IMR-90 (cell line): ENCODE data around the gene TOGARAM1. TPM values are rescaled to one million over a fixed set of nuclear protein-coding genes. Genes with fewer than 3 reads are reported as not detected.

Experiments
- ATAC-seq: fragments of 200-7000 bp; cut with Tn5 transposase; 2 replicates; pipeline ENCODE4 v1.9.1; 2020; ENCODE audit warnings: low read depth, mild to moderate bottlenecking, moderate library complexity
- BruUV-seq: library from RNA; stranded (reverse); fragments of 400-500 nt; replicated peaks from 2 replicates; lab custom pipeline; 2021; lab: Mats Ljungman, UMichigan
- CTCF ChIA-PET: fragments of 300-600 bp; formaldehyde crosslinking; extraction: SDS; loops from one replicate; lab custom pipeline; 2021; ENCODE audit warnings: antibody characterized with exemption; lab: Yijun Ruan, JAX
- POLR2A ChIA-PET: fragments of 300-600 bp; sonication (Branson Sonifier 250); formaldehyde crosslinking; loops from one replicate; lab custom pipeline; 2022; ENCODE audit warnings: antibody characterized with exemption; ENCODE audit not compliant: unreplicated experiment; lab: Charles Lee
- DNase-seq: peaks from one replicate; pipeline ENCODE4 v3.0.0; 2013
- H2AFZ ChIP-seq: replicated peaks from 2 replicates; pipeline ENCODE3; 2013; ENCODE audit warnings: low read length, mild to moderate bottlenecking; ENCODE audit not compliant: poor library complexity
- H2AK5ac ChIP-seq: 2 replicates; pipeline ENCODE4 v1.6.1; 2013; ENCODE audit warnings: low read depth, low read length, inconsistent platforms
- H2AK9ac ChIP-seq: replicated peaks from 2 replicates; pipeline ENCODE3; 2013; ENCODE audit warnings: mild to moderate bottlenecking, low read depth, low read length, moderate library complexity; ENCODE audit not compliant: poor library complexity
- H2BK120ac ChIP-seq: 2 replicates; pipeline ENCODE4 v1.6.1; 2013; ENCODE audit warnings: low read depth, low read length, inconsistent platforms
- H2BK15ac ChIP-seq: 3 replicates; pipeline ENCODE4 v1.6.1; 2013; ENCODE audit warnings: low read depth, low read length, inconsistent platforms
- H2BK20ac ChIP-seq: 2 replicates; pipeline ENCODE4 v1.6.1; 2013; ENCODE audit warnings: low read depth, mild to moderate bottlenecking, inconsistent platforms, low read length, moderate library complexity
- H2BK5ac ChIP-seq: 2 replicates; pipeline ENCODE4 v1.6.1; 2013; ENCODE audit warnings: mild to moderate bottlenecking, low read depth, low read length, inconsistent platforms; ENCODE audit not compliant: poor library complexity, severe bottlenecking
- H3K14ac ChIP-seq: replicated peaks from 2 replicates; pipeline ENCODE4 v1.6.1; 2013; ENCODE audit warnings: low read depth, low read length, inconsistent platforms
- H3K18ac ChIP-seq: 2 replicates; pipeline ENCODE4 v1.6.1; 2013; ENCODE audit warnings: low read depth, low read length, control low read depth
- H3K23ac ChIP-seq: 2 replicates; pipeline ENCODE4 v1.6.1; 2013; ENCODE audit warnings: low read depth, low read length, inconsistent platforms
- H3K27ac ChIP-seq: 2 replicates; pipeline ENCODE4 v1.5.1; 2013; ENCODE audit warnings: mild to moderate bottlenecking, control low read depth, low read length; ENCODE audit not compliant: insufficient read depth
- H3K27me3 ChIP-seq: 2 replicates; pipeline ENCODE4 v1.6.1; 2013; ENCODE audit warnings: low read length; ENCODE audit not compliant: control insufficient read depth, insufficient read depth
- H3K36me3 ChIP-seq: 2 replicates; pipeline ENCODE4 v1.6.1; 2013; ENCODE audit warnings: low read length, mixed read lengths; ENCODE audit not compliant: control insufficient read depth, insufficient read depth
- H3K4ac ChIP-seq: 2 replicates; pipeline ENCODE4 v1.6.1; 2013; ENCODE audit warnings: low read depth, low read length, inconsistent platforms
- H3K4me1 ChIP-seq: 2 replicates; pipeline ENCODE4 v1.6.1; 2013; ENCODE audit warnings: low read length, mixed read lengths; ENCODE audit not compliant: control insufficient read depth, insufficient read depth
- H3K4me2 ChIP-seq: 2 replicates; pipeline ENCODE4 v1.6.1; 2013; ENCODE audit warnings: low read depth, mild to moderate bottlenecking, control low read depth, low read length, moderate library complexity
- H3K4me3 ChIP-seq: 2 replicates; pipeline ENCODE4 v1.5.1; 2013; ENCODE audit warnings: low read depth, mild to moderate bottlenecking, control low read depth, low read length, moderate library complexity; ENCODE audit not compliant: insufficient read depth
- H3K56ac ChIP-seq: 2 replicates; pipeline ENCODE4 v1.6.1; 2013; ENCODE audit warnings: low read length, inconsistent platforms; ENCODE audit not compliant: insufficient read depth; ENCODE audit errors: extremely low read depth
- H3K79me1 ChIP-seq, 2 experiments: 2 replicates each; pipeline ENCODE4 v1.6.1; 2013; ENCODE audit warnings: low read length in 2 of 2, inconsistent platforms in 1 of 2, low read depth in 1 of 2
- H3K9ac ChIP-seq: 2 replicates; pipeline ENCODE4 v1.6.1; 2013; ENCODE audit warnings: low read depth, low read length, control low read depth
- H3K9me1 ChIP-seq: 2 replicates; pipeline ENCODE4 v1.6.1; 2013; ENCODE audit warnings: low read length, inconsistent platforms; ENCODE audit not compliant: insufficient read depth
- H3K9me3 ChIP-seq: 2 replicates; pipeline ENCODE4 v1.6.1; 2013; ENCODE audit warnings: low read length; ENCODE audit not compliant: control insufficient read depth, insufficient read depth
- H4K20me1 ChIP-seq: 2 replicates; pipeline ENCODE4 v1.6.1; 2013; ENCODE audit warnings: low read length, inconsistent platforms; ENCODE audit not compliant: insufficient read depth
- H4K5ac ChIP-seq: 2 replicates; pipeline ENCODE4 v1.6.1; 2013; ENCODE audit warnings: mild to moderate bottlenecking, low read depth, low read length, control low read depth
- H4K8ac ChIP-seq, 2 experiments: 2 replicates each; pipeline ENCODE4 v1.6.1; 2013; ENCODE audit warnings: low read depth in 2 of 2, low read length in 2 of 2, control low read depth in 1 of 2, inconsistent platforms in 1 of 2
- H4K91ac ChIP-seq: 2 replicates; pipeline ENCODE4 v1.6.1; 2013; ENCODE audit warnings: low read depth, low read length, inconsistent platforms; ENCODE audit not compliant: insufficient read depth
- BHLHE40 ChIP-seq: fragments of 150-350 bp; IDR thresholded peaks from 2 replicates; pipeline ENCODE4 v1.6.1; 2016; ENCODE audit warnings: mild to moderate bottlenecking, low read depth, low read length
- CEBPB ChIP-seq: IDR thresholded peaks from 2 replicates; pipeline ENCODE4 v1.6.1; 2012; ENCODE audit warnings: low read depth, low read length, improper control_type of control experiment
- CHD1 ChIP-seq: IDR thresholded peaks from 2 replicates; pipeline ENCODE4 v1.6.1; 2012; ENCODE audit warnings: low read depth, low read length, improper control_type of control experiment
- FOS ChIP-seq: fragments of 150-350 bp; IDR thresholded peaks from 2 replicates; pipeline ENCODE4 v1.6.1; 2016; ENCODE audit warnings: low read depth, low read length
- MAFK ChIP-seq: IDR thresholded peaks from 2 replicates; pipeline ENCODE4 v1.6.1; 2012; ENCODE audit warnings: low read depth, low read length, improper control_type of control experiment
- NFE2L2 ChIP-seq: fragments of 150-350 bp; IDR thresholded peaks from 2 replicates; pipeline ENCODE4 v1.6.1; 2016; ENCODE audit warnings: low read depth, mild to moderate bottlenecking, low read length
- RAD21 ChIP-seq: IDR thresholded peaks from 2 replicates; pipeline ENCODE4 v1.6.1; 2012; ENCODE audit warnings: low read length, improper control_type of control experiment
- RFX5 ChIP-seq: IDR thresholded peaks from 2 replicates; pipeline ENCODE4 v1.8.0; 2012; ENCODE audit warnings: low read depth, mild to moderate bottlenecking, low read length, moderate library complexity
- SMC3 ChIP-seq: fragments of 150-350 bp; IDR thresholded peaks from 2 replicates; pipeline ENCODE4 v1.6.1; 2016; ENCODE audit warnings: low read depth, mild to moderate bottlenecking, antibody characterized with exemption, low read length, moderate library complexity
- WGBS, 2 experiments: methylation state at CpG; one replicate each; pipeline versions ENCODE4 v1.1.5 to v1.1.7; 2013; ENCODE audit warnings: missing lambda C conversion rate in 2 of 2; ENCODE audit not compliant: insufficient read length in 1 of 2; ENCODE audit errors: extremely low coverage in 2 of 2; 5-methylcytosine and 5-hydroxymethylcytosine counted together
- dilution Hi-C: fragments of 300-500 bp; cut with HindIII; formaldehyde crosslinking; loops from one replicate; pipeline ENCODE4 v1.14.3; 2018; ENCODE audit warnings: low sequenced_read_pairs; ENCODE audit not compliant: unreplicated experiment
- in situ Hi-C: fragments of 300-500 bp; cut with MboI; formaldehyde crosslinking; loops from 3 replicates; pipeline ENCODE4 v1.14.3; 2019; ENCODE audit warnings: low sequenced_read_pairs, inconsistent platforms, mixed read lengths
- intact Hi-C: fragments of 100-400 bp; cut with micrococcal nuclease; formaldehyde crosslinking; loops from 2 replicates; pipeline ENCODE4 v1.10.0; 2022
- polyA plus RNA-seq, 3 experiments: library from polyadenylated mRNA; depleted of rRNA; stranded (reverse); fragments of >200 nt; gene quantifications; 2 replicates each; pipeline ENCODE4 v1.2.3, GENCODE V29; 2012; ENCODE audit warnings: low replicate concordance in 1 of 3
- total RNA-seq: library from RNA; depleted of rRNA; stranded (reverse); fragments of >200 nt; gene quantifications from 2 replicates; pipeline ENCODE4 v1.2.3, GENCODE V29; 2012
- TF ChIP-seq, protein P1 (sequence below): conservative IDR thresholded peaks from 2 replicates; pipeline ENCODE4 v1.5.1; 2012; ENCODE audit warnings: mild to moderate bottlenecking, low read depth, low read length, improper control_type of control experiment
- TF ChIP-seq, protein P2 (sequence below): fragments of 150-350 bp; IDR thresholded peaks from 2 replicates; pipeline ENCODE4 v1.6.1; 2016; ENCODE audit warnings: low read depth, mild to moderate bottlenecking, low read length, moderate library complexity, borderline replicate concordance

Gene TOGARAM1
- total and polyA plus RNA-seq, 2 of the 4 experiments (the other 2 are of a cell fraction), result 3.1 to 13.4 TPM

DNA sequence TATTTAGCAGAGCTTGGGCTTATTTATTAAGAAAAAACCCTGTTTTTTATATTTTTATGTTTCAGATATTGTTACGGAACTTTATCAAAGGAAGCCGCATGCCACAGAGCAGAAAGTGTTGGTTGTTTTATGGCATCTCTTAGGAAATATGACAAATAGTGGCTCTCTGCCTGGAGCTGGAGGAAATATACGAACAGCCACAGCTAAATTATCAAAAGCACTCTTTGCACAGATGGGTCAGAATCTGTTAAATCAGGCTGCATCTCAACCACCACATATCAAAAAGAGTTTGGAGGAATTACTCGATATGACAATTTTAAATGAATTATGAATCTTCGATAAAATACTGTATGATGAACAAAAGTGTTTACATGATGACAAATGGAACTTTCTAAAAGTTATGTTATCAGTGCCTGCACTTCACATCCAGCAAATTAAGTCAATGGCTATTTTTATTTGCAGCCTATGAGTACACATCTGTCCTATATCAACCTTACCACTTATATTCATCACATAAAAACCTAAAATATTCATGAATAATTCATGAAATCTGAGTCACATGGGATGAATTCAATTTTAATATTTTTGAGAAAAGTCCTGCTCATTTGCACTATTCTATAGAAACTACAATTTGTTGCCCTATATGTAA is 111.4 kb downstream of the TOGARAM1 start:
- no peak for ATAC-seq
- no peaks in the 10 kb centered on the region for H3K4me1 ChIP-seq
- no peak overlapping the region for H3K18ac ChIP-seq
- H3K9me3 ChIP-seq, result no peaks in the 10 kb centered on the region
- H3K79me1 ChIP-seq, result no peaks in the 10 kb centered on the region
- no peak overlapping the region for H2AK9ac ChIP-seq
- no peak overlapping the region for H4K8ac ChIP-seq
- no peak overlapping the region for H3K4me3 ChIP-seq
- H4K20me1 ChIP-seq, result no peaks in the 10 kb centered on the region
- H3K27me3 ChIP-seq, result no peaks in the 10 kb centered on the region
- CTCF ChIA-PET, result interaction anchor here (0.7 kb wide), 2 partner anchors 12 to 194 kb away, joined by 3 read pairs; no protein-coding TSS in a partner anchor
- TF ChIP-seq NFE2L2, result no peak
- TF ChIP-seq, protein P1, sequence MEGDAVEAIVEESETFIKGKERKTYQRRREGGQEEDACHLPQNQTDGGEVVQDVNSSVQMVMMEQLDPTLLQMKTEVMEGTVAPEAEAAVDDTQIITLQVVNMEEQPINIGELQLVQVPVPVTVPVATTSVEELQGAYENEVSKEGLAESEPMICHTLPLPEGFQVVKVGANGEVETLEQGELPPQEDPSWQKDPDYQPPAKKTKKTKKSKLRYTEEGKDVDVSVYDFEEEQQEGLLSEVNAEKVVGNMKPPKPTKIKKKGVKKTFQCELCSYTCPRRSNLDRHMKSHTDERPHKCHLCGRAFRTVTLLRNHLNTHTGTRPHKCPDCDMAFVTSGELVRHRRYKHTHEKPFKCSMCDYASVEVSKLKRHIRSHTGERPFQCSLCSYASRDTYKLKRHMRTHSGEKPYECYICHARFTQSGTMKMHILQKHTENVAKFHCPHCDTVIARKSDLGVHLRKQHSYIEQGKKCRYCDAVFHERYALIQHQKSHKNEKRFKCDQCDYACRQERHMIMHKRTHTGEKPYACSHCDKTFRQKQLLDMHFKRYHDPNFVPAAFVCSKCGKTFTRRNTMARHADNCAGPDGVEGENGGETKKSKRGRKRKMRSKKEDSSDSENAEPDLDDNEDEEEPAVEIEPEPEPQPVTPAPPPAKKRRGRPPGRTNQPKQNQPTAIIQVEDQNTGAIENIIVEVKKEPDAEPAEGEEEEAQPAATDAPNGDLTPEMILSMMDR, result no peak
- TF ChIP-seq BHLHE40, result no peak
- TF ChIP-seq RAD21, result no peak
- TF ChIP-seq SMC3, result no peak
- TF ChIP-seq, protein P2, sequence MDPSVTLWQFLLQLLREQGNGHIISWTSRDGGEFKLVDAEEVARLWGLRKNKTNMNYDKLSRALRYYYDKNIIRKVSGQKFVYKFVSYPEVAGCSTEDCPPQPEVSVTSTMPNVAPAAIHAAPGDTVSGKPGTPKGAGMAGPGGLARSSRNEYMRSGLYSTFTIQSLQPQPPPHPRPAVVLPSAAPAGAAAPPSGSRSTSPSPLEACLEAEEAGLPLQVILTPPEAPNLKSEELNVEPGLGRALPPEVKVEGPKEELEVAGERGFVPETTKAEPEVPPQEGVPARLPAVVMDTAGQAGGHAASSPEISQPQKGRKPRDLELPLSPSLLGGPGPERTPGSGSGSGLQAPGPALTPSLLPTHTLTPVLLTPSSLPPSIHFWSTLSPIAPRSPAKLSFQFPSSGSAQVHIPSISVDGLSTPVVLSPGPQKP, result no peak
- TF ChIP-seq CHD1, result no peak
- no peak for TF ChIP-seq FOS
- TF ChIP-seq CEBPB, result no peak
- no peak for TF ChIP-seq MAFK
- TF ChIP-seq RFX5, result no peak
- WGBS, 2 experiments, result no CpG with 5 or more reads among the region's 5 CpGs
- H3K36me3 ChIP-seq, result 0 out of 2 replicates have a peak, but pooled peaks cover under 1% of the 10 kb centered on the region
- POLR2A ChIA-PET, result no interaction called here
- H2BK5ac ChIP-seq, result no peak overlapping the region
- no peak overlapping the region for H3K14ac ChIP-seq
- H4K5ac ChIP-seq, result no peak overlapping the region
- H3K4me2 ChIP-seq, result no peak overlapping the region
- no peak overlapping the region for H3K56ac ChIP-seq
- H3K9me1 ChIP-seq, result no peaks in the 10 kb centered on the region
- dilution Hi-C loops, result no loop called here
- no peak overlapping the region for H3K9ac ChIP-seq
- in situ Hi-C loops, result no loop called here
- no peak overlapping the region for H3K4ac ChIP-seq
- intact Hi-C loops, result no loop called here
- no peak overlapping the region for H3K27ac ChIP-seq
- no peak for DNase-seq
- BruUV-seq, result no TSS peak
- no peak overlapping the region for H3K23ac ChIP-seq
- H2BK120ac ChIP-seq, result no peak overlapping the region
- H2BK20ac ChIP-seq, result no peak overlapping the region
- H4K91ac ChIP-seq, result no peak overlapping the region
- no peak overlapping the region for H2AK5ac ChIP-seq
- no peak overlapping the region for H2BK15ac ChIP-seq
- no peak overlapping the region for H2AFZ ChIP-seq
